C4-2B (cell line): ENCODE measurements around the gene ZFP62.

Source experiments
- ZFX ChIP-seq: fragments of 450-650 bp; IDR thresholded peaks from 2 replicates; pipeline ENCODE4 v1.6.1; 2017
- TF ChIP-seq, protein P1 (sequence below): fragments of 450-650 bp; conservative IDR thresholded peaks from 2 replicates; pipeline ENCODE4 v1.5.1; 2017; ENCODE audit warnings: mild to moderate bottlenecking

GRCh38 chr5:180813420-180813819, 47.7 kb downstream of the ZFP62 start:
- TF ChIP-seq, protein P1, sequence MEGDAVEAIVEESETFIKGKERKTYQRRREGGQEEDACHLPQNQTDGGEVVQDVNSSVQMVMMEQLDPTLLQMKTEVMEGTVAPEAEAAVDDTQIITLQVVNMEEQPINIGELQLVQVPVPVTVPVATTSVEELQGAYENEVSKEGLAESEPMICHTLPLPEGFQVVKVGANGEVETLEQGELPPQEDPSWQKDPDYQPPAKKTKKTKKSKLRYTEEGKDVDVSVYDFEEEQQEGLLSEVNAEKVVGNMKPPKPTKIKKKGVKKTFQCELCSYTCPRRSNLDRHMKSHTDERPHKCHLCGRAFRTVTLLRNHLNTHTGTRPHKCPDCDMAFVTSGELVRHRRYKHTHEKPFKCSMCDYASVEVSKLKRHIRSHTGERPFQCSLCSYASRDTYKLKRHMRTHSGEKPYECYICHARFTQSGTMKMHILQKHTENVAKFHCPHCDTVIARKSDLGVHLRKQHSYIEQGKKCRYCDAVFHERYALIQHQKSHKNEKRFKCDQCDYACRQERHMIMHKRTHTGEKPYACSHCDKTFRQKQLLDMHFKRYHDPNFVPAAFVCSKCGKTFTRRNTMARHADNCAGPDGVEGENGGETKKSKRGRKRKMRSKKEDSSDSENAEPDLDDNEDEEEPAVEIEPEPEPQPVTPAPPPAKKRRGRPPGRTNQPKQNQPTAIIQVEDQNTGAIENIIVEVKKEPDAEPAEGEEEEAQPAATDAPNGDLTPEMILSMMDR, result no peak; the same call in 1 of the 2 replicates
- no peak for TF ChIP-seq ZFX
